Measurements from ENCODE around the gene JUND. TPM values are rescaled to one million over a fixed set of nuclear protein-coding genes. Genes with fewer than 3 reads are reported as not detected.
A peak's percentile ranks its signal among the peaks of the same experiment; 100 is the strongest.

Gene JUND
- total RNA-seq, 2 donors from 2014 or later, result 177 to 324 TPM

DNA sequence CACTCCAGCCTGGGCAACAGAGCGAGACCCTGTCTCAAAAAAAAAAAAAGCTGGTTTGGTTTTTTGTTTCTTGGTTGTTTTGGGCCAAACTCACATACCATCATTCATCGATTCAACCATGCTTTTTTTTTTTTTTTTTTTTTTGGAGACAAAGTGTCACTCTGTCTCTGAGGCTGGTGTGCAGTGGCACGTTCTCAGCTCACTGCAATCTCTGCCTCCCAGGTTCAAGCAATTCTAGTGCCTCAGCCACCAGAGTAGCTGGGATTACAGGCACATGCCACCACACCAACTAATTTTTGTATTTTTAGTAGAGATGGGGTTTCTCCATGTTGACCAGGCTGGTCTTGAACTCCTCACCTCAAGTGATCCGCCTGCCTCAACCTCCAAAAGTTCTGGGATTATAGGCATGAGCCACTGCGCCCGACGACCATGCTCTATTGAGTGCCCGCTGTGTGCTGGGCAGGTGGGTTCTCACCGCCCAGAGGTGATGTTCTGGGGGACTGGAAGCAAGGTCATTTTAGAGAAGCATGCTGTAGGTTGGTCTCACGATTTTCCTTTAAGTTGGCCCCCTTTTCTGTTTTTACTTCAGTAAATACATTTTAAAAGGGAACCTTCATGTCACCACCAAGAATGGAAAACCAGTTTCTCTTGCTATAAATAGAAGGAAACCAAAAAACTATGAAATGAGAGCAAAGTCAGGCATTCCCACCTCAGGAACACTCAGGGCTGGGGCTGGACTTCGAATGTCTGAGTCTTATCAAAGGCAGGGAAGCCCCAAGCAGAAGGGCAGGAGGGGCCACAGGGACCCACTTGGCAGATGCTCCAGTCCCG, 8.3 kb upstream of the JUND start:
- ATAC-seq (replicated peaks), result no peak
- Mint-ChIP-seq H3K27me3 (no peaks in the 10 kb centered on the region), H3K9me3 (no peaks in the 10 kb centered on the region), H3K4me1 (peaks cover 38% of the 10 kb centered on the region), H3K27ac (peak overlapping the region; percentile 99), H3K4me3 (peak overlapping the region; percentile 98), H3K36me3 (ENCODE audit: low read depth) (peaks cover 29% of the 10 kb centered on the region)

DNA sequence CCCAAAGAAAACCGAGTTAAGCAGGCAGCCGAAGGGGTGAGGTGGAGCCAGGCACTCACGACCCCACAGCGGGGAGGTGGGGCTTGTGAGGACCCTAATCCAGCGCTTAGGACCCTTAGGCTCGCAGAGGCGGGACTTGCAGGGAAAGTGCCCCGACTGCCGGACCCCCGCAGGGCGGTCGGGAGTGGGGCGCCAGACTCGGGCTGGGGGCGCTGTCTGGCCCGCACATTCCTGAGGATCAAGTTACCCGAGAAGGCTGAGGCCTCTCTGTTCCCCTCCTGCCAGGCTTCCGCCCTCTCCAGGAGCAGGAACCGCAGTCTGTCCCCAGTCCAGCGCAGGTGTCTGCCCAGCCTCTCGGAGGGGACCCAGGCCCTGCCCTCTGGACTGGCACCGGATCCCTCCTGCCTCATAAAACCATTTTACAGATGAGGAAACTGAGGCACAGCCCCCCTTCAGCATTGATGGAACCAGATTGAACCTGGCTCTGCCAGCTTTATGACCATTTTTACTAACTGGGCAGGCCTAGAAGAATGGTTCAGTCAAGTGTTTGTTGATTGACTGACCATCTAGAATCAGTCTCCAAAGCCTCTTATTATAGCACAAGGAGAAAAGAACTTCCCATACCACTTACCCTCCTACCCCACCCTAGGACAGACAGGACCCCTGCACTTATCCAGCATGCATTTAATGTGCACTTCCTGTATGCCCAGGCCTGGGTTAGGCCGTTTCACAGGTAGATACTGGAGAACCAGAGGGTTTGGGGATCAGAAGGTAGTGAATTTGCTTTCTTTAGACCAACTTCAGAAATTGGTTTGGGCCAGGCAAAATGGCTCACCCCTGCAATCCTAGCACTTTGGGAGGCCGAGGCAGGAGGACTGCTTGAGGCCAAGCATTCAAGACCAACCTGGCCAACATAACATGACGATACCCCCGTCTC, 6.7 kb upstream of the JUND start:
- H3K27me3 Mint-ChIP-seq, result no peaks in the 10 kb centered on the region
- H3K27ac Mint-ChIP-seq, result peak overlapping the region; percentile 41
- H3K4me3 Mint-ChIP-seq, result peak overlapping the region; percentile 98
- ATAC-seq (replicated peaks), result no peak
- peaks cover 17% of the 10 kb centered on the region for H3K36me3 Mint-ChIP-seq (ENCODE audit: low read depth)
- no peaks in the 10 kb centered on the region for H3K9me3 Mint-ChIP-seq
- peaks cover 35% of the 10 kb centered on the region for H3K4me1 Mint-ChIP-seq

DNA sequence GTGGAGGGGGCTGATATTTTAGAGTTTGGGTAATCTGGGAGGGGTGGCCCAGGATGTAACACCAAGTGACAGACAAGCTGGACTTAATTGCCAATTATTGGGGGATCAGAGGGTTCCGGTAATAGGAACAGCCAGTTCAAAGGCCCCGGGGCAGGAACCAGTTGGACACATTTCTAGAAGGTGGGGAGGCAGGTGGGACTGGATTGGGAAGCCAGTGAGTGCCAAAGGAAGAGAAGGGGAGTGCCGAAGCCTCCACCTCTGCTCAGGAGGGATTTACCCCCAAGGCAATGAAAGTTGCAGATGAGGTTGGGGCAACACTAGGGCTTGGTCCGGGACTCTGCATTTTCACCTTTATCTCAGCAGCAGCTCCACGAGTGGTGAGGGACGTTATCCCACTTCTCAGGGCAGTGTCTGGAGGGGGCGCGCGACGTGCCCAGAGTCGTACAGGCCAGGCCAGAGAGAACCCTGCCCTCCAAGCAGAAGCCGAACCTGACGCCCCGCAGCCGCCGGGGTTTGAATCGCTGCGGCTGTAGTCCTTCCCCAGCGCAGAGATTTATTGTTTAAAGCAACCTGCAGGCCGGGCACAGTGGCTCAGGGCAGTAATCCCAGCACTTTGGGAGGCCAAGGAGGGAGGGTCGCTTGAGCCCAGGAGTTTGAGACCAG, 5.7 kb upstream of the JUND start:
- H3K27me3 Mint-ChIP-seq, result no peaks in the 10 kb centered on the region
- peaks cover 37% of the 10 kb centered on the region for H3K4me1 Mint-ChIP-seq
- peak overlapping the region; percentile 94 for H3K27ac Mint-ChIP-seq
- peaks cover 21% of the 10 kb centered on the region for H3K36me3 Mint-ChIP-seq (ENCODE audit: low read depth)
- no peaks in the 10 kb centered on the region for H3K9me3 Mint-ChIP-seq
- ATAC-seq (replicated peaks), result no peak
- peak overlapping the region; percentile 78 for H3K4me3 Mint-ChIP-seq

DNA sequence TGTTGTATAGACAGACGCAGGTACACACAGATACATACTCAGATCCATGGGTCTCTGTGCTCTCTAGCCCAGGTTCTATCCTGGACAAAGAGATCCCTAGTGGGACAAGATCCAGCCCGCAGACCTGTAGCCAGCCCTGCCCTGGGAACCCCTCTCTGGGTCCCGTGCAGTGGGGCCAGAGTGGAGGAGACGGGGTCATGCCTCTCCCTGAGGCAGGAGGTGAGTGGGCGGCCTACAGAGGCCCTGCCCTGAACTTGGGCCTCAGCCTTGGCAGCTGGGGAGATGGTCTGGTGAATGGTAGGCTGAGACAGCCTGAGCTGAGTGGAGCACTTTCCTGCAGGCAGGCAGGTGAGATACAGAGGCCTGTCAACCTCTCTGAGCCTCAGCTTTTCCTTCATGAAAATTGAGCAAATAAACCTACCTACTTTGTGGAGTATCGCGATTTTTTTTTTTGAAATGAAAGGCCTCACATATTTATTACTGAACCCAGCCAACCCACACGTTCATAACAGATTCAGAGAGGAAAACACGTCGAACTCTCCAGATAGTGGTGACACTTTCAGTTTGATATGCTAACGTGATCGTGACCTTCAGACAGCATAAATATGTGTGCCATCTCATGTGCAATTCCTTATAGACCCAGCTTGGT, 3.4 kb upstream of the JUND start:
- peak; percentile 29 for ATAC-seq (replicated peaks)
- Mint-ChIP-seq H3K9me3 (no peaks in the 10 kb centered on the region), H3K36me3 (ENCODE audit: low read depth) (peaks cover 26% of the 10 kb centered on the region), H3K4me1 (peaks cover 32% of the 10 kb centered on the region), H3K4me3 (peak overlapping the region; percentile 78), H3K27me3 (no peaks in the 10 kb centered on the region), H3K27ac (peak overlapping the region; percentile 94)

GRCh38 chr19:18283338-18283737, 1.9 kb upstream of the JUND start:
- H3K36me3 Mint-ChIP-seq (ENCODE audit: low read depth), result peaks cover 41% of the 10 kb centered on the region
- peaks cover 39% of the 10 kb centered on the region for H3K4me1 Mint-ChIP-seq
- peak overlapping the region; percentile 78 for H3K4me3 Mint-ChIP-seq
- no peak for ATAC-seq (replicated peaks)
- no peaks in the 10 kb centered on the region for H3K27me3 Mint-ChIP-seq
- peak overlapping the region; percentile 100 for H3K27ac Mint-ChIP-seq
- H3K9me3 Mint-ChIP-seq, result no peaks in the 10 kb centered on the region

DNA sequence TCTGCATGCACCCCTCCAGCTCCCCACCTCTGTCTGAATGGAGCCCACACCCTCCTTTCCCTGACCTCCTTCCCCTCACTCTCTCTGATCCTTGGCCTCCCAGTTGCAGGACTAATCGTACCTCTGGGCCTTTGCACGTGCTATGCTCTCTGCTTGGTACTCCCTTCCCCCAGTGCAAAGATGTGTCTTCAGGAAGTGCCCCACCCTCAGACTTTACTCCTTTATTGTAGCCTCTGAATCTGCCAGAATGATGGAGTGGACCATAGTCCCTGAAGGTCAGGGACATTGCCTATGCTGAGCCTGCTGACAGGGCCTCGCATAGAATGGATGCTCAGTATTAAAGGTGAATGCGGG, 1.3 kb upstream of the JUND start:
- no peak for ATAC-seq (replicated peaks)
- H3K4me3 Mint-ChIP-seq, result peak overlapping the region; percentile 78
- no peaks in the 10 kb centered on the region for H3K27me3 Mint-ChIP-seq
- peaks cover 39% of the 10 kb centered on the region for H3K4me1 Mint-ChIP-seq
- H3K36me3 Mint-ChIP-seq (ENCODE audit: low read depth), result peaks cover 46% of the 10 kb centered on the region
- no peaks in the 10 kb centered on the region for H3K9me3 Mint-ChIP-seq
- H3K27ac Mint-ChIP-seq, result peak overlapping the region; percentile 100

- no peaks in the 10 kb centered on the region for H3K27me3 Mint-ChIP-seq
- H3K9me3 Mint-ChIP-seq, result no peaks in the 10 kb centered on the region
- ATAC-seq (replicated peaks), result peak; percentile 4
- H3K4me1 Mint-ChIP-seq, result peaks cover 39% of the 10 kb centered on the region
- H3K27ac Mint-ChIP-seq, result peak overlapping the region; percentile 100
- peak overlapping the region; percentile 78 for H3K4me3 Mint-ChIP-seq
- peaks cover 52% of the 10 kb centered on the region for H3K36me3 Mint-ChIP-seq (ENCODE audit: low read depth)
These were observed 782 bp upstream of the JUND start for GRCh38 chr19:18282021-18282787.

DNA sequence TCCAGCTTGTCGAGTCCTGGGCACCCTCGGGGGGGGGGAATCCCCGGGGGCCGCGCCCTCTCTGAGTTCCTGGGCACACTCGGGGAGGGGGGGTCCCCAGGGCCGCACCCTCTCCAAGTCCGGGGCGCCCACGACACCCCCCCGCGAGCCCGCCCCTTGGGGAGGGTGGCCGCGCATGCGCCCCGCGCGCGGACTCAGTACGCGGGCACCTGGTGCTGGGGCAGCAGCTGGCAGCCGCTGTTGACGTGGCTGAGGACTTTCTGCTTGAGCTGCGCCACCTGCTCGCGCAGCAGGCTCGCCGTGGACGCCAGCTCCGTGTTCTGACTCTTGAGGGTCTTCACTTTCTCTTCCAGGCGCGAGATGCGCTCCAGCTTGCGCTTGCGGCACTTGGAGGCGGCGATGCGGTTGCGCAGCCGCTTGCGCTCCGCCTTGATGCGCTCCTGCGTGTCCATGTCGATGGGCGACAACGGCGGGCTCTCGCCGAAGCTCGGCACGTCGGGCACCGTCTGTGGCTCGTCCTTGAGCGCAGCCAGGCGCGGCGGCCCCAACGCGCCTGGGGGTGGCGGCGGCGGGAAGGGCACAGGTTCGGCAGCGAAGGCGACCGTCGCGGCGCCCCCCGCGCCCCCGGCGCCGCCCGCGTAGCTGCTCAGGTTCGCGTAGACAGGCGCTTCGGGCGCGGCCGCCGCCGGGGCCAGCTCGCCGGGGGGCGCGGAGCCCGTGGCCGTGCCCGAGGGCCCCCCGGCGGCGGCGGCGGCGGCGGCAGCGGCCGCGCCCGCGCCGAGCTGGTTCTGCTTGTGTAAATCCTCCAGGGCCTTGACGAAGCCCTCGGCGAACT, 958 bp downstream of the JUND start:
- peaks cover 26% of the 10 kb centered on the region for H3K4me1 Mint-ChIP-seq
- no peaks in the 10 kb centered on the region for H3K9me3 Mint-ChIP-seq
- no peaks in the 10 kb centered on the region for H3K27me3 Mint-ChIP-seq
- peak overlapping the region; percentile 100 for H3K27ac Mint-ChIP-seq
- peak; percentile 13 for ATAC-seq (replicated peaks)
- peaks cover 55% of the 10 kb centered on the region for H3K36me3 Mint-ChIP-seq (ENCODE audit: low read depth)
- H3K4me3 Mint-ChIP-seq, result peak overlapping the region; percentile 95

DNA sequence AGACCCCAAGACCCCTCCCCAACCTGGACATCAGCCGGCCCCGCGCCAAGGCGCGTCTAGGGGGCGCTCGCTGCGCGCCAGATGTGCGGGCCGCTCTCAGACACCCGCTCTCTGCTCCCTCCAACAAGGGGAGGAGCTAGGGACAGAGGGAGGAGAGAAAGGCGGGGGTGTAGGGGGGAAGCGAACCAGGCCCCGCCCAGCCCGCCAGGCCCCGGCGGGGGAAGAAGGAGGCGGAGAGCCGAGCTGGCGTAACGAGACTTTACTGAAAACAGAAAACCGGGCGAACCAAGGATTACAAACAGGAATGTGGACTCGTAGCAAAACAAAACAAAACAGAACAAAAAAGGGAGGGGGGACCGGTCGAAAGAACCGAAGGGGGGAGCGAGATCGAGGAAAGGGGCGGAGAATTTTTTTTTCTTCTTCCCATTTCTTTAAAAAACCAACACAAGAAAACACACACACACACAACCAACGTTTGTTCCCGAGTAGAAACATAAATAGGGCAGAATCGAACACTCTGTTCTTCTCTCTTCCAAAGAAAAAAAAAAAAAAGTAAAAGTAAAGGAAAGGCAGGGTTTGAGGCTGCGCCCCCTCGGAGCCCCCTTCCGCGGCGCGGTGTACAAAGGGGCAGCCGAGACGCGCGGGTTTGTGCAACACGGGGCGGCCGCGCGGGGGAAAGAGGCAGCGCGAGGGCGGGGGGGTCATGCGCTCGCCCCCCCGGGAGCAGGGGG, 1.7 kb downstream of the JUND start:
- peak; percentile 38 for ATAC-seq (replicated peaks)
- H3K27ac Mint-ChIP-seq, result peak overlapping the region; percentile 100
- H3K27me3 Mint-ChIP-seq, result no peaks in the 10 kb centered on the region

GRCh38 chr19:18279266-18279515, 2.2 kb downstream of the JUND start:
- H3K36me3 Mint-ChIP-seq (ENCODE audit: low read depth), result peaks cover 55% of the 10 kb centered on the region
- H3K4me1 Mint-ChIP-seq, result peaks cover 13% of the 10 kb centered on the region
- peak overlapping the region; percentile 95 for H3K4me3 Mint-ChIP-seq
- H3K27ac Mint-ChIP-seq, result peak overlapping the region; percentile 100
- H3K9me3 Mint-ChIP-seq, result no peaks in the 10 kb centered on the region
- ATAC-seq (replicated peaks), result no peak
- no peaks in the 10 kb centered on the region for H3K27me3 Mint-ChIP-seq

More for the DNA sequence above, 1.7 kb downstream of the JUND start:
- Mint-ChIP-seq H3K36me3 (ENCODE audit: low read depth) (peaks cover 55% of the 10 kb centered on the region), H3K9me3 (no peaks in the 10 kb centered on the region), H3K4me3 (peak overlapping the region; percentile 95), H3K4me1 (peaks cover 18% of the 10 kb centered on the region)

- Mint-ChIP-seq H3K27ac (peak overlapping the region; percentile 100), H3K9me3 (no peaks in the 10 kb centered on the region), H3K36me3 (ENCODE audit: low read depth) (peaks cover 55% of the 10 kb centered on the region), H3K4me3 (peak overlapping the region; percentile 95), H3K4me1 (peaks cover 13% of the 10 kb centered on the region), H3K27me3 (no peaks in the 10 kb centered on the region)
- ATAC-seq (replicated peaks), result no peak
These were observed 2.7 kb downstream of the JUND start for GRCh38 chr19:18278521-18279265.

- Mint-ChIP-seq H3K27me3 (no peaks in the 10 kb centered on the region), H3K4me1 (peaks cover 8% of the 10 kb centered on the region), H3K27ac (no peak overlapping the region), H3K36me3 (ENCODE audit: low read depth) (peaks cover 30% of the 10 kb centered on the region), H3K4me3 (no peak overlapping the region), H3K9me3 (no peaks in the 10 kb centered on the region)
- ATAC-seq (replicated peaks), result peak; percentile 35
These were observed 6.6 kb downstream of the JUND start for GRCh38 chr19:18274781-18275356.

All from activated T-helper 17 cell treated with anti-CD3 and anti-CD28 coated beads, Interleukin-2, amount 50 U/mL, for 72 hours (primary cell).